GM18867 (cell line): ENCODE data around the gene GIGYF1.
A peak's percentile ranks its signal among the peaks of the same experiment; 100 is the strongest.

Experiments used
- ATAC-seq: cut with Tn5 transposase; IDR thresholded peaks from one replicate; pipeline ENCODE4 v1.9.1; 2021; ENCODE audit warnings: mild to moderate bottlenecking, moderate library complexity; ENCODE audit not compliant: unreplicated experiment

GIGYF1 gene

DNA sequence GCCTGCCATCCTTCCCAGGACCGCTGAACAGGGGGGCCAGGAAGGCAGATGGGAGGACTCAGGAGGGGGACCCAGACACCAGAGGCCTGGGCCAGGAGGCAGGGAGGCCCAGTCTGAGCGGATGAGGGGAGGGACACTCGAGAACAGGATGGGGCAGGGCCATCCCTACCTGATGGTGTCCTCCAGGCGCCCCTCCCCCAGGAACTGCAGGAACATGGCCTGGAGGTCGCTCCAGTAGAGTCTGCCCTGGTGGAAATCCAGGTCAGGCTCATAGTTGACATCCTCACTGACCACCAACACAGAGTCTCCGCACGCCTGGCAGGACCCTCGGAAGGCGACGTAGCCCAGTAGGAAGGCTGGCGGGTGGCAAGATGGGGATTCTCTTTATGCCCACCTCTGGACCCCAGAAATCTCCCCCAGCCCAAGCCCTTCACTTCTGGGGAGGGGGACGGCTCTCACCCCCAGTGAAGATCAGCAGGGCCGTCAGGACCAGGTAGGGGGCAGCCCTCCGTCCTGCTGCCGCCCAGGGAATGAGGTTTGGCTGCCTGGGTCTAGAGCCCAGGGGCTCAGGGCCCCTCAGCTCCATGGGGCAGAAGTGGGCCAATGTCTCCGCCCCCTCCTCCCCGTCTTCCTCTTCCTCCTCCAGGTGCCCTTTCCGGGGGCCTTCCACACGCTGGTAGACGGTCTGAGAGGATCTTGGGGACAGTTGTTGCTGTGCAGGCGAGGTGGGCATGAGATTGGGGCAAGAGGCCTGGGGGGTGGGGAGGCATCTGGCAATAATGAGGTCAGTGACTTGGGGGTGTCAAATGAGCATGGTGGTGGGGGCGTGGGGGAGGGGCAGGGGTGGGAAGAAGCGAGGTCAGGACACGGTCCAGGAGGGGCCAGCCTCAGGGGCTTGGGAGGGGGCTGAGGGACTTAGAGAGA, 53.3 kb downstream of the GIGYF1 start:
- ATAC-seq = no peak

GRCh38 chr7:100639995-100640516, 54.0 kb downstream of the GIGYF1 start:
- no peak for ATAC-seq

DNA sequence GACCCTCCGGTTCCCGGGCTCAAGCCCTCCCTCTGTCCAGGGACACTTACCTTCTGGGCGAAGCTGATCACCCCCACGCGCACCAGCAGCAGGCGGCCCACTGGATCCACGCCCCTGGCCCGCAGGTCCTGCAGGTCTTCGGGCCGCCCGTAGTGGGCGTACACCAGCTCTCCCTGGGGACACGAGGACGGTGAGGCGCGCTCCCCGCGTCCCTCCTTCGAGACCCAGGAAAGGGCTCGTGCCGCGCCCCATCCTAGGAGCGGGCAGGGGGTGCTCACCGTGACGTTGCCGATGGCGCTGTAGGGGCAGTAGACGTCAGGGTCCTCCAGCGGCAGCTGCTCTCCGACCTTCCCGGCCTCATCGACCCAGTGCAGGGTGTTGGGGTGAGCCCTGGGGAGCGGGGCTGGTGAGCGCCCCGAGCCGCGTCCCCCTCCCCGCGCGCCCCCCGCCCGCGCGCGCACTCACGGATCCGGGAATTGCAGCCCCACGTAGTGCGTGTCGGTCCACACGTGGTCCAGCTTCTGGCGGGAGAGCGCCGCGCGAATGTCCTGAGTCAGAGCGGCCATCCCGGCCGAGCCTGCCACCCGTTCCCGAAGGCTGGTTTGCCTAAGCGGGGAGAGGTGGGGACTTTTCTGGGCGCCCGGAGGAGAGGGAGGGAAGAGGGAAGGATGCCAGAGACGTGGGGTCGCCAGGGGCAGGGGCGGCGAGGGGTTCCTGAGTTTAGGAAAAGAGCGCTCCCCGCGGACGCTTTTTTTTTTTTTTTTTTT, 60.9 kb downstream of the GIGYF1 start:
- ATAC-seq = peak; percentile 58

DNA sequence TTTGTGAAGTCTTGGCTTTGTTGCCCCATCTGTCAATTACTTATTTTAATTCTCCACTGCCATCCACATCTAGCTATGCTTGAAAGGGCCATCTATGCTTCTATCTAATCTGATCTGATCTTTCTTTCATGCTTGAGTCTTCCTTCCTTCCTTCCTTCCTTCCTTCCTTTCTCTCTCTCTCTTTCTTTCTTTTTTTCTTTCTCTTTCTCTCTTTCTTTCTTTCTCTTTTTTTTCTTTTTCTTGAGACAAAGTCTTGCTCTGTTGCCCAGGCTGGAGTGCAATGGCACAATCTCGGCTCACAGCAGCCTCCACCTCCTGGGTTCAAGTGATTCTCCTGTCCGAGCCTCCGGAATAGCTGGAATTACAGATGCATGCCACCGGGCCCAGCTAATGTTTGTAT, 64.0 kb downstream of the GIGYF1 start:
- ATAC-seq = no peak
